Measurements from ENCODE around the gene TCF15. TPM values are rescaled to one million over a fixed set of nuclear protein-coding genes. Genes with fewer than 3 reads are reported as not detected.
A peak's percentile ranks its signal among the peaks of the same experiment; 100 is the strongest.

The TCF15 gene
- total RNA-seq, 4 donors from 2014 or later, result 0.51 to 1.0 (median 0.97) TPM; not detected in 1

DNA sequence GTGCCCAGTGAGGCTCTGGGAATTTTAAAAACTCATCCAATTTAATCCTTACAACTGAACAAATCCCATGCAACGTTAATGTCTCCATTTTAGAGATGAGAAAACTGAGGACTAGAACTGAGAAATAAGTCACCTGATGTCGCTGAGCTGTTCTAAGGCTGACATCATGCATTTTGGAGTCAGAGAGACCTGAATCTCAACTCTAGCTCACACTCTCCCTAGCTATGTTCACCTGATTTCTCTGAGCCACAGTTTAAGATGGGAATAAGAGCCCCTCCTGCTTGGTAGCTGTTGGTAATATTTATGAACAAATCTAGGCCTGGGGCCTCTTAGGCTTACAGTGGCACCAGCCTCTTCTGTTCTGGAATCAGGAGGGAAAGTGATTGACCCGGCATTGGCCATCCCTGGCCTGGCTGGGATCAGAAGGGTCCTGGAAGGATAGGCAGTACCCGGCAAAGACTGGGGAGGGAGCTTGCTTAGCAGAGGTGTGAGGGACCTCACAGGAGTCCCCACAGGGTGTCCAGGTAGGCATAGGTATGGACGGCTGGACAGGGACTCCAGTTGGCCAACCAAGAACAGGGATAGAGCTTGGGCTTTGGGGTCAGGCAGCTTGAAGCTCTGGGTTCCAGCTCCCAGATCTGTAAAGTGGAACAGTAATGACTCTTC, 47.7 kb downstream of the TCF15 start:
- TF ChIP-seq POLR2A (IDR thresholded peaks at IDR 0.05), result no peak
- TF ChIP-seq, protein P1, sequence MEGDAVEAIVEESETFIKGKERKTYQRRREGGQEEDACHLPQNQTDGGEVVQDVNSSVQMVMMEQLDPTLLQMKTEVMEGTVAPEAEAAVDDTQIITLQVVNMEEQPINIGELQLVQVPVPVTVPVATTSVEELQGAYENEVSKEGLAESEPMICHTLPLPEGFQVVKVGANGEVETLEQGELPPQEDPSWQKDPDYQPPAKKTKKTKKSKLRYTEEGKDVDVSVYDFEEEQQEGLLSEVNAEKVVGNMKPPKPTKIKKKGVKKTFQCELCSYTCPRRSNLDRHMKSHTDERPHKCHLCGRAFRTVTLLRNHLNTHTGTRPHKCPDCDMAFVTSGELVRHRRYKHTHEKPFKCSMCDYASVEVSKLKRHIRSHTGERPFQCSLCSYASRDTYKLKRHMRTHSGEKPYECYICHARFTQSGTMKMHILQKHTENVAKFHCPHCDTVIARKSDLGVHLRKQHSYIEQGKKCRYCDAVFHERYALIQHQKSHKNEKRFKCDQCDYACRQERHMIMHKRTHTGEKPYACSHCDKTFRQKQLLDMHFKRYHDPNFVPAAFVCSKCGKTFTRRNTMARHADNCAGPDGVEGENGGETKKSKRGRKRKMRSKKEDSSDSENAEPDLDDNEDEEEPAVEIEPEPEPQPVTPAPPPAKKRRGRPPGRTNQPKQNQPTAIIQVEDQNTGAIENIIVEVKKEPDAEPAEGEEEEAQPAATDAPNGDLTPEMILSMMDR (IDR thresholded peaks at IDR 0.05), result no peak
- Histone ChIP-seq H3K9me3 (no peaks in the 10 kb centered on the region), H3K36me3 (no peaks in the 10 kb centered on the region), H3K27me3 (no peaks in the 10 kb centered on the region), H3K27ac (no peak overlapping the region), H3K4me3 (no peak overlapping the region), H3K4me1 (no peaks in the 10 kb centered on the region)
- intact Hi-C loops (cut with DNase I; ENCODE audit: low total_unique reads), result no loop called here
- DNase-seq, result no peak

DNA sequence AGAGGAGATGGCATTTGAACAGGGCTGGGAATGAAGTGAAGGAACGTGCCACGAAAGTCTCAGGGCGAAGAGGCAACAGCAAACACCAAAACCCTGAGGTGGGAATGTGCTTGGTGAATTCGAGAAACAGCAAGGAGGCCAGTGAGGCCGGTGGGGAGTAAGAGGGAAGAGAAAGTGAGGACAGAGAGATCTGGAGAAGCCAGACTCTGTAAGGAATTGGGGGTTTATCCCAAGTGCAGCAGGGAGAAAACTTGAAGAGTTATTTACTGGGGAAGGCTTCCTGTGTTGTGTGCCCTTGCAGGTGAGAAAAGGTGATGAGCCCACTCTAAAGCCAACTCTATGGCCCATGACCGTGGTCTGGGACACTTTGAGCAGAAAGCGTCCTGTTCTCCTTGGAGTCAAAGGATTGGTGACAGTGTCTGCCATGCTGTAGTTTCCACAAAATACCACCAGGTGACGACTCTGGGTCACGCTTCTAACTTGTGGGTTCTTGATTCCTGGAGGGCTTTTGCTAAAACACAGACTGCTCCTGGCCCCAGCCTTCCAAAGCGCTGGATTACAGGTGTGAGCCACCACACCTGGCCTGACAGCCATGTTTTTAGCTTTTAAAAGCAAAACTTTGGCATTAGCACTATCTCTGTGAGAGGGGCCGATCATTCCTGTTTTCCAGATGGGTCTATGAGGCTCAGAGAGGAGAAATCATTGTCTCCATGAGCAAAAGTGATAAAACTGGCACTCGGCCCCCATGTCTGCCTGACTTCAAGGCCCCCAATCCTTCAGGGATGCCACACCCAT, 48.5 kb downstream of the TCF15 start:
- no peak overlapping the region for H3K4me3 ChIP-seq
- intact Hi-C loops (cut with DNase I; ENCODE audit: low total_unique reads), result no loop called here
- peak in 1 of 2 donors; percentile 34 for DNase-seq
- no peaks in the 10 kb centered on the region for H3K36me3 ChIP-seq
- no peaks in the 10 kb centered on the region for H3K27me3 ChIP-seq
- no peaks in the 10 kb centered on the region for H3K4me1 ChIP-seq
- TF ChIP-seq, protein P1 (IDR thresholded peaks at IDR 0.05), result peak; percentile 76 to 91 (median 86)
- no peak for TF ChIP-seq POLR2A (IDR thresholded peaks at IDR 0.05)
- no peaks in the 10 kb centered on the region for H3K9me3 ChIP-seq
- H3K27ac ChIP-seq, result no peak overlapping the region

DNA sequence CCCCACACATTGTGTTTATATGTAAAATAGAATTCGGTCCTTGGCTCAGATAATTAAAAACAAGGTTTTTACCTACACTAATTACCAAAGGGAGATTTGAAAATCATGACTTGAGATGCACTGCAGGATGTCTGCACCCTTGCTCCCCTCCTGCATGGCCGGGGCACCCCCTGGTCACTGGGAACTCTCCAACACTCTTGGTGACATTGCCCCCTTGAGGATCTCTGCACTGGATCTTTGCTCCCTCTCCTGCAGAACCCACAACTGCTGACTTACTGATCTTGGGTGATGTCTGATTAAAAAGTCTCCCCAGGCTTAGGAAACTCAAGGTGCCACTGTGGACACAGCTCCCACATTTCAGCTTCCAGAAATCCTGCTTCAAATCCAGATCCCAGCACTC, 49.4 kb downstream of the TCF15 start:
- Histone ChIP-seq H3K27ac (no peak overlapping the region), H3K36me3 (no peaks in the 10 kb centered on the region), H3K9me3 (no peaks in the 10 kb centered on the region), H3K27me3 (no peaks in the 10 kb centered on the region), H3K4me1 (no peaks in the 10 kb centered on the region), H3K4me3 (no peak overlapping the region)
- intact Hi-C loops (cut with DNase I; ENCODE audit: low total_unique reads), result no loop called here
- TF ChIP-seq, protein P1 (IDR thresholded peaks at IDR 0.05), result no peak
- no peak for TF ChIP-seq POLR2A (IDR thresholded peaks at IDR 0.05)
- DNase-seq, result no peak

DNA sequence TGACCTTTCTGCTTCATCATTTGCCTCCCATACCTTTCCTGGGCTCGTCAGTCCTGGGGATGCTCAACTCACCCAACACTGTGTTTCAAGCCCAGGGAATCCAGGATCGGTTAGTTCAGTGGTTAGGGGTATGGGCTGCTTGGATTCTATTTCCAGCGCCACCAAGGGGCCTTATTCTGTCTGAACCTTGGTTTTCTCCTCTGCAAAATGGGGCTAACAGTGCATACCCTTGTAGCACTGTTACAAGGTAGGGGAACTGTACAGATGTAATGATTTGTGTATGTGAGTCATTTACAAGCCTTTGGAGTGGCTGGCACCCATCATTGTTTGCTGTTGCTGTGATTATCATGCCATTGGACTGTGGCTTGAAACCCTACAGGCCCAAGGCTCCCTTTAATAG, 52.0 kb downstream of the TCF15 start:
- Histone ChIP-seq H3K27ac (no peak overlapping the region), H3K9me3 (no peaks in the 10 kb centered on the region), H3K4me3 (no peak overlapping the region), H3K4me1 (no peaks in the 10 kb centered on the region), H3K36me3 (no peaks in the 10 kb centered on the region), H3K27me3 (no peaks in the 10 kb centered on the region)
- intact Hi-C loops (cut with DNase I; ENCODE audit: low total_unique reads), result loop anchor here (5.0 kb wide), 1 partner anchor 89 kb away; no protein-coding TSS in a partner anchor
- DNase-seq, result no peak
- TF ChIP-seq, protein P1 (IDR thresholded peaks at IDR 0.05), result no peak
- no peak for TF ChIP-seq POLR2A (IDR thresholded peaks at IDR 0.05)

- no peak for DNase-seq
- Histone ChIP-seq H3K9me3 (no peaks in the 10 kb centered on the region), H3K4me1 (no peaks in the 10 kb centered on the region), H3K27me3 (no peaks in the 10 kb centered on the region), H3K27ac (no peak overlapping the region), H3K36me3 (no peaks in the 10 kb centered on the region), H3K4me3 (no peak overlapping the region)
- TF ChIP-seq POLR2A (IDR thresholded peaks at IDR 0.05), result no peak
- TF ChIP-seq, protein P1 (IDR thresholded peaks at IDR 0.05), result no peak
- intact Hi-C loops (cut with DNase I; ENCODE audit: low total_unique reads), result loop anchor here (5.0 kb wide), 1 partner anchor 90 kb away; no protein-coding TSS in a partner anchor
Measured at GRCh38 chr20:556984-557383, 53.1 kb downstream of the TCF15 start.
